ENCODE measurements around the gene FOXJ3.

The FOXJ3 gene

GRCh38 chr1:42335050-42335808 lies at the start of gene FOXJ3:
Gene FOXJ3 (minus strand): TSS chr1:42335235. CDS start chr1:42311093, 24,142 bp downstream.
- DNase-seq (ENCODE audit: insufficient read length, low spot score) (peak; percentile 72), FAIRE-seq (no peak)
- no peak for TF ChIP-seq CTCF (IDR thresholded peaks at IDR 0.05; ENCODE audit: insufficient read depth, missing control alignments)

GRCh38 chr1:42381280-42381673 lies 46.2 kb upstream of the FOXJ3 start:
- FAIRE-seq, result no peak

GRCh38 chr1:42380586-42381279 lies 45.7 kb upstream of the FOXJ3 start, which contains the start of gene RIMKLA:
Gene RIMKLA (plus strand): TSS chr1:42380792. CDS start chr1:42380935, 143 bp downstream.
- DNase-seq (ENCODE audit: insufficient read length, low spot score) (peak; percentile 84), FAIRE-seq (no peak)

More at GRCh38 chr1:42381280-42381673, 46.2 kb upstream of the FOXJ3 start:
- no peak for TF ChIP-seq CTCF (IDR thresholded peaks at IDR 0.05; ENCODE audit: insufficient read depth, missing control alignments)
- DNase-seq (ENCODE audit: insufficient read length, low spot score), result no peak

GRCh38 chr1:42379794-42380585 lies 45.0 kb upstream of the FOXJ3 start:
- FAIRE-seq, result no peak
- no peak for TF ChIP-seq CTCF (IDR thresholded peaks at IDR 0.05; ENCODE audit: insufficient read depth, missing control alignments)
- peak; percentile 42 for DNase-seq (ENCODE audit: insufficient read length, low spot score)

More at GRCh38 chr1:42380586-42381279, 45.7 kb upstream of the FOXJ3 start, which contains the start of gene RIMKLA:
- TF ChIP-seq CTCF (IDR thresholded peaks at IDR 0.05; ENCODE audit: insufficient read depth, missing control alignments), result no peak

GRCh38 chr1:42372796-42373195 lies 37.8 kb upstream of the FOXJ3 start:
- FAIRE-seq (no peak), DNase-seq (ENCODE audit: insufficient read length, low spot score) (no peak)
- TF ChIP-seq CTCF (IDR thresholded peaks at IDR 0.05; ENCODE audit: insufficient read depth, missing control alignments), result no peak

GRCh38 chr1:42370876-42371549 lies 36.0 kb upstream of the FOXJ3 start:
- no peak for DNase-seq (ENCODE audit: insufficient read length, low spot score)
- FAIRE-seq, result no peak
- TF ChIP-seq CTCF (IDR thresholded peaks at IDR 0.05; ENCODE audit: insufficient read depth, missing control alignments), result no peak
